Muscle of leg (tissue), 11 donors: Measurements from ENCODE around the gene FAM200B. TPM values are rescaled to one million over a fixed set of nuclear protein-coding genes. Genes with fewer than 3 reads are reported as not detected.
A peak's percentile ranks its signal among the peaks of the same experiment; 100 is the strongest.

Experiments used
- DNase-seq: peaks from one replicate; pipeline ENCODE4 v3.0.0; 2013
- H3K27ac ChIP-seq: one replicate; pipeline ENCODE4 v1.5.1; 2013; ENCODE audit warnings: mild to moderate bottlenecking, low read length, control low read depth
- H3K27me3 ChIP-seq: one replicate; pipeline ENCODE4 v1.6.1; 2013; ENCODE audit warnings: low read length; ENCODE audit not compliant: control insufficient read depth, insufficient read depth
- H3K36me3 ChIP-seq: one replicate; pipeline ENCODE4 v1.6.1; 2013; ENCODE audit warnings: low read length; ENCODE audit not compliant: control insufficient read depth, insufficient read depth
- H3K4me1 ChIP-seq: one replicate; pipeline ENCODE4 v1.6.1; 2013; ENCODE audit warnings: low read length; ENCODE audit not compliant: control insufficient read depth, insufficient read depth
- H3K4me3 ChIP-seq: one replicate; pipeline ENCODE4 v1.5.1; 2013; ENCODE audit warnings: low read length, control low read depth
- H3K9me3 ChIP-seq: replicated peaks from 2 replicates; pipeline ENCODE4 v1.6.1; 2013; ENCODE audit warnings: low read depth, low read length; ENCODE audit not compliant: control insufficient read depth
- WGBS: methylation state at CpG from one replicate; pipeline ENCODE4 v1.1.5; 2013; ENCODE audit warnings: missing lambda C conversion rate; ENCODE audit not compliant: insufficient coverage; 5-methylcytosine and 5-hydroxymethylcytosine counted together
- polyA plus RNA-seq, 8 donors: library from polyadenylated mRNA; unstranded; fragments of 120-200 nt; gene quantifications; one replicate each; pipeline versions ENCODE4 v1.2.1 to v1.2.3, GENCODE V29; 2013; ENCODE audit warnings: inconsistent platforms in 1 of 8, low replicate concordance in 1 of 8; ENCODE audit not compliant: insufficient read length in 8 of 8, insufficient read depth in 1 of 8
- total RNA-seq: library from RNA; stranded (reverse); fragments of 120-200 nt; gene quantifications from one replicate; pipeline ENCODE4 v1.2.4, GENCODE V29; 2013

Gene FAM200B
- total and polyA plus RNA-seq, 9 donors: 24.6 to 42.4 (median 28.1) TPM

DNA sequence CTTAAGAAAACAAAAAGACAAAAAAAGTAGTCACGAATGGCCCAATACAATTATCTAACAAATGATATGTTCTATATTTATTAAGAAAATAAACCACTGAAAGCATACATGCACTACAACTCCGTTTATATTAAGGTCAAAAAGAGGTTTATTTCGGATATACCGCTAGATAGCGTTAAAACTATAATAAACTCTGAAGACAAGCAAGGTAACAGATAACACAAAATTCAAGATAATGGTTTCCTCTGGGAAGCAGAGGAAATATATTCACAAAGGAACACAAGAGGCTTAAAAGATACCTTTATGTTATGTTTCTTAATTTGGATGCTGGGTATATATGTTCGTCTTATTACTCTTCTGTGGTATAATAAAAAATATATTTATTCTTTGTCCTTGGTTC lies 4.7 kb upstream of the FAM200B start:
- Histone ChIP-seq H3K9me3 (no peaks in the 10 kb centered on the region), H3K36me3 (no peaks in the 10 kb centered on the region), H3K4me3 (no peak overlapping the region), H3K27ac (no peak overlapping the region), H3K27me3 (no peaks in the 10 kb centered on the region), H3K4me1 (no peaks in the 10 kb centered on the region)
- WGBS: no CpG with 5 or more reads among the region's 6 CpGs
- no peak for DNase-seq

DNA sequence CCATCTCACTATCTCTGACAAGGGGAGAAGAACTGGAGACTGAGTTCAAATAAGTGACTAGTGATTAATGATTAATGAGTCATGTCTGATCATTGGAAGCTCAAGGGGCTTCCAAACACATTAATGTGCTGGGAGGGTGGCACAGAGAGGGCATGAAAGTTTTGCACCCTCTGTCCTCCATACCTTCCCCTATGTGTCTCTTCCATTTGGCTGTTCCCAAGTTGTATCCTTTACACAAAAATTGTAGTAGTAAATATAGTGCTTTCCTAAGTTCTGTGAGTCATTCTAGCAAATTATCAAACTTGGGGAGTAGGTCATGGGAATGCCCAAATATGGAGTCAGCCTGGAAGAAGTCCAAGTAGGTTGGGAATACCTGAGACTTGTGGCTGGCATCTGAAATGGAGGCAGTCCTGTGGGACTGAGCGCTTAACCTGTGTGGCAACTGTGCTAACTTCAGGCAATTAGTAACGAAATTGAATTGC lies 4.1 kb upstream of the FAM200B start:
- Histone ChIP-seq H3K36me3 (no peaks in the 10 kb centered on the region), H3K27me3 (no peaks in the 10 kb centered on the region), H3K27ac (no peak overlapping the region), H3K9me3 (no peaks in the 10 kb centered on the region), H3K4me1 (no peaks in the 10 kb centered on the region), H3K4me3 (no peak overlapping the region)
- WGBS: no CpG with 5 or more reads among the region's 2 CpGs
- DNase-seq: no peak

DNA sequence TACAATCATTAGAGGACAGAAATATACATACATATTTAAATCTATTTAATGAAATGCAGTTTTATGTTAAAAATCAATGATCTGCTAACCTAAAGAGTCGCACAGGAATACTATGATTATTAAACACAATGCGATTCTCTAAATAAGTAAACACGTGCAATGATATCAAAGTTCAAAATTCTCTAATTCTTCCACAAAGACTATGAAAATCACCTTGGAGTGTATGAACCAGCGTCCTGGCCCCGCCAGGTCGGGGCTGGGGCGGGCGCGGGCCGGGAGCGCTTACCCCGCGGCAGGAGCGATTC lies 608 bp upstream of the FAM200B start:
- WGBS: 1% methylated on average over 11 of the region's 14 CpGs
- H3K4me3 ChIP-seq: peak overlapping the region; percentile 84
- H3K27ac ChIP-seq: peak overlapping the region; percentile 95
- H3K9me3 ChIP-seq: no peaks in the 10 kb centered on the region
- no peaks in the 10 kb centered on the region for H3K27me3 ChIP-seq
- peaks cover 14% of the 10 kb centered on the region for H3K36me3 ChIP-seq
- H3K4me1 ChIP-seq: no peaks in the 10 kb centered on the region
- no peak for DNase-seq

DNA sequence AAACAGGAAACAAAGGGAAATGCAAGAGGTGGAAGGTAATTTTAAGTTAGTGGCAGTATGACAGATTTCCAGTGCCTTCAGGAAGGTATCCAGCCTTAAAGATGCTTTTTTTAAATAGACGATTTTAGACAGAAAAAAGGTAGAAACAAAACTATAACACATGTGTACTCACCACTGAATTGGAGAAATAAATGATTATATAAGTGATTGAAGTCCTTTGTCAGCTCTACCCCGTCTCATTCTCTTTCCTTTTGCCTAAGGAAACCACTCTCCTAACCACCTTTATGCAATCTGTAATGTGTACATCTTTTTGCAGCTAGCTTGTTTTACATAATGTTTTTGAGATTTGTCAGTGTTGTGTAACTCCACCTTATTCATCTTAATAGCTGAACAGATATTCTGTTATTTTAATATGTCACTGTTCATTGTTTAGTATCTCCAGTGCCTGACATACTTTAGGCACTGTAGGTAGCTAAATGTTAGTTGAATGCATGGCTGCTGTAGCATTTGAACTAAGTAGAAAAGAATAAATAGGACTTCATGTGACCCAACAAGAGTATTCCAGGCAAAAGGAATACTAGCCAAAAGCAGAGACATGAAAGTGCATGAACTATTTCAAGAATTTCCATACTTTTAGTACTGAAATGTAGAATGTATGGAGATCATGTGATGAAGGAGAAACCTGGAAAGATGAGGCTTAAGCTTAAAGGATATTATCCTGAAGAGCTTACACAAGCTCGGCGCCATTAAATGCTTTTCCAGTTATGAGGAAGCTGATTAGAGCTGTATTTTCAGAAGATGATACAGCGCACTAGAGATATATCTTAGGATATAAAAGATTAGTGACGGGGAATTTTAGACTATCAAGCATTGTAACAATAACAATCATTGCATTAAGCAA lies 865 bp downstream of the FAM200B start:
- Histone ChIP-seq H3K36me3 (peaks cover 18% of the 10 kb centered on the region), H3K27me3 (no peaks in the 10 kb centered on the region), H3K4me3 (peak overlapping the region; percentile 84), H3K4me1 (no peaks in the 10 kb centered on the region), H3K9me3 (no peaks in the 10 kb centered on the region), H3K27ac (peak overlapping the region; percentile 95)
- peak; percentile 40 for DNase-seq
- 38% methylated on average over 2 of the region's 6 CpGs for WGBS

DNA sequence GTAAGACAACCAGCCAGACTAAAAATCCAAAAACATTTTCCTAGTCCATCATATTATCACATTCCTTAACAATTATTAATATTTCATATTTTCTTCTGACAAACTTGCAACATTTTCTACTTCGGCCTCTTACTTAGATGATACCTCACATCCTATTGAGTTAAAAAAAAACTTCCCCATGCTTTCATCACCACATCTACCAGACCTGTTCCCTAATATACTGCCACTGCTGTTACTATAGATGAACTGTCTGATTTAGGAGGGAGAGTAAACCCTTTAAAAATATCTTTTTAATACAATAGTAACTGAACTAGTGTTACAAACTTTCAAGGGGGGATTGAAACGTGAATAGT lies 1.5 kb downstream of the FAM200B start:
- Histone ChIP-seq H3K27ac (no peak overlapping the region), H3K9me3 (no peaks in the 10 kb centered on the region), H3K4me3 (peak overlapping the region; percentile 84), H3K4me1 (no peaks in the 10 kb centered on the region), H3K27me3 (no peaks in the 10 kb centered on the region), H3K36me3 (peaks cover 18% of the 10 kb centered on the region)
- no peak for DNase-seq
- no CpG with 5 or more reads among the region's 2 CpGs for WGBS

DNA sequence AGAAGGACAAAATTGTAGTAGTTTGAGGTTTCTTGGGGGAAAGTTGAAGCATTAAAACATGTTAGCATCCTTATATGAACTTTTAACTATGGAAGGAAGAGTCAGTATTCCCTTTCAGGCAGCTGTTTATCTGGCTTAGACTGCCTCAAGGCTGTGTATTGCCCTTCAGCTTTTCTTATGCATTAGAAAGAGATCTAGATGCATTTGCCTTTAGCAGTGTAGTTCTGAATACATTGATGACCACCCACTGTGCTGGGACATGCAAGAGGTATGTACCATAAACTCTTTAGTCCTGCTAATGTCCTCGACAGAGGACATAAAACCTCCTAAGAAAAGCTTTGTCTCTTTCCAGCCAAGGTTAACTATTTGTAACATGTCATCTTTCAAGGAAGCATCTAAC lies 2.9 kb downstream of the FAM200B start:
- H3K27me3 ChIP-seq: no peaks in the 10 kb centered on the region
- no peaks in the 10 kb centered on the region for H3K4me1 ChIP-seq
- no peak for DNase-seq
- WGBS: no CpG with 5 or more reads among the region's 1 CpG
- no peak overlapping the region for H3K4me3 ChIP-seq
- no peak overlapping the region for H3K27ac ChIP-seq
- H3K9me3 ChIP-seq: no peaks in the 10 kb centered on the region
- H3K36me3 ChIP-seq: peaks cover 20% of the 10 kb centered on the region

DNA sequence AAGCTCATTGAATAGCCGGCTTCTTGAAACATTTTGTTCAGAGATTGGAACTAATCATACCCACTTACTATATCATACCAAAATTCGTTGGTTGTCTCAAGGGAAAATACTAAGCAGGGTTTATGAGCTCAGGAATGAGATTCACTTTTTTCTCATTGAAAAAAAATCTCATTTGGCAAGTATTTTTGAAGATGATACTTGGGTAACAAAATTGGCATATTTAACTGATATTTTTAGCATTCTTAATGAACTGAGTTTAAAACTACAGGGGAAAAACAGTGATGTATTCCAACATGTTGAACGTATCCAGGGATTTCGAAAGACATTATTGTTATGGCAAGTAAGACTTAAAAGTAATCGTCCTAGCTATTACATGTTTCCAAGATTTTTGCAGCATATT lies 6.4 kb downstream of the FAM200B start:
- H3K27ac ChIP-seq: no peak overlapping the region
- no peaks in the 10 kb centered on the region for H3K27me3 ChIP-seq
- H3K9me3 ChIP-seq: no peaks in the 10 kb centered on the region
- no peak for DNase-seq
- H3K36me3 ChIP-seq: peaks cover 20% of the 10 kb centered on the region
- H3K4me3 ChIP-seq: no peak overlapping the region
- WGBS: no CpG with 5 or more reads among the region's 5 CpGs
- H3K4me1 ChIP-seq: peaks cover 3% of the 10 kb centered on the region

DNA sequence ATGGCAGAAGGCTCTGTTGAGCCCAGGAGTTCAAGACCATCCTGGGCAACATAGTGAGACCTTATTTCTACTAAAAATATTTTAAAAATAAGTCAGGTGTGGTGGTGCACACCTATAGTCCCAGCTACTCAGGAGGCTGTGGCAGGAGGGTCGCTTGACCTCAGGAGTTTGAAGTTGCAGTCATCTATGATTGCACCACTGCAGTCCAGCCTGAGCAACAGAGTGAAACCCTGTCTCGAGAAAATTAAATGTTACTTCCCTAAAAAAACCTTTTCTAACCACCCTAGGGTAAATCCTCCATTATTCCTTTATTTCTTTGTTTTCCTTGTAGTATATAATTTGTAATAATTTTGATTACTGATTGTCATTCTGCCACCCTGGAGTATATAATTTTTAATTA lies 7.9 kb downstream of the FAM200B start:
- DNase-seq: no peak
- Histone ChIP-seq H3K27ac (no peak overlapping the region), H3K27me3 (no peaks in the 10 kb centered on the region), H3K9me3 (no peaks in the 10 kb centered on the region), H3K4me3 (no peak overlapping the region), H3K36me3 (peaks cover 17% of the 10 kb centered on the region), H3K4me1 (peaks cover 3% of the 10 kb centered on the region)
- no CpG with 5 or more reads among the region's 2 CpGs for WGBS

DNA sequence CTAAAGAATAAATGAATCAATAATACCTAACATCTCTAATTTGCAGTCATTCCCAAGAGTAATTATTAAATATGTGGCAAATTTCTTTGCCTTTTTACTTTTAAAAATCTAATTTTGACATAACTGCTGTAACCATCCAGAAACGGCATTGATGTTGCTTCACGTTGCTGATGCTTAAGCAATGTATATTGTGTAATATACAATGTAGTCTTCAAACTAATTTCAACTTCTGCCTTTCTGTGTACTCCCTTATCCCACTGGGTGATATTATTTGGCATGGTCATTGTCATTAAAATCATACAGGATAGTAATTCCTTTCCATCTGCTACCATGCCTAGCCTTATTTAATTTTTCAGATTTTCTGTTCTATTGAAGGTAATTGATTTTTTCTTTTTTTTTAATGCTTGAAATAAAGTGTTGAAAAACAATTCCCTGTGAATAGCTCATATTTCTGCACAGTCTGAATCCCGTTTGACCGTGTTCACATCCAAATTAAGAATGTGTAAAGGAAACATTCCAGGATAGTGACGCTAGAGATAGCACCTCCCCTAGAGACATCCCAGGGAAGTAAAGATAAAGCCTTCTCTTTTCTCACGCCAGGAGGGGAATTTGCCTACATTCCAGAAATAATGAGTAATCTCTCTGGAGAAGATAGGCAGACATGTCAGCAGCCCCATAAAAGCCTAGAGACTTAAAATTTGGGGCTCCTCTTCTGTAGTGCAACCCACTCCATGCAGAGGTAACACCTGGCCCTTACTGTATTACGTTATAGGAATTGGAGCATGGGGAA lies 8.6 kb downstream of the FAM200B start:
- Histone ChIP-seq H3K4me3 (no peak overlapping the region), H3K27me3 (no peaks in the 10 kb centered on the region), H3K27ac (peak overlapping the region; percentile 2), H3K9me3 (no peaks in the 10 kb centered on the region), H3K4me1 (peaks cover 3% of the 10 kb centered on the region), H3K36me3 (peaks cover 13% of the 10 kb centered on the region)
- peak; percentile 63 for DNase-seq
- no CpG with 5 or more reads among the region's 7 CpGs for WGBS

DNA sequence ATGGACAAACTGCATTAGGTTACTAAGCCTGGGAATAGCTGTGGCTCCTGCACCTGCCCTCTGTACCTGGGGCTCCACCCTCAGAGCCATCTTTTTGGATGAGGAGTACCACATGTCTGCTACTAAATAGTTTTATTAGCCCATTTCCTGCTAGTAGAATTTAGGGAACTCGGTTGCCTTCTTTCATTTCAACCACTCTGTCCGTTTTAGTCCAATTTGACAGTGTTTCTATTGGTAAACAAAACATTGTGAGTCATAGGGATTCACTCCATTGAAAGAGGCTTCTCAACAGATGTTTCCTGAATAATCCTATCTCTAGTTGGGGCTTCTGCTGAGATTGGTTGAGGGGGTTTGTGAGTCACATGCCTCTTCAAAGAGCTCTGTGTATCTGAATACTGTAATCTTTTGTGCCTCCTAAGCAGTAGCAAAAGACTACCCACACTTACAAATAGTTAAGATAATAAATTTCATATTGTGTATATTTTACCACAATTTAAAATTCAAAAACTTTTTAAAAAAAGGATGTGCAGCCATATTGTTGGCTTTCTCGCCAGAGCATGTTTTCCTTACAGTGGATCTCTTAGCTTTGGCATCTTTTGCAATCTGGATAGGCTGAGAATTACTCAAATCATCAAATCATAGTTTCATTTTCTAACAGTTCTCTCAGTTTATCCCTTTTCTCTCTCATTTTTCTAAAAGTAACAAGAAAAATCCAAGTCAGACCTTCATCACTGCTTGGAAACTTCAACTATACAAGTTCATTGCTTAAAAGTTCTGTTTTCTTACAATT lies 9.9 kb downstream of the FAM200B start:
- Histone ChIP-seq H3K36me3 (peaks cover 2% of the 10 kb centered on the region), H3K9me3 (no peaks in the 10 kb centered on the region), H3K27ac (no peak overlapping the region), H3K4me3 (no peak overlapping the region), H3K4me1 (peaks cover 3% of the 10 kb centered on the region), H3K27me3 (no peaks in the 10 kb centered on the region)
- peak; percentile 38 for DNase-seq
- 75% methylated on average over 1 of the region's 3 CpGs for WGBS
